Epidermal melanocyte (primary cell): ENCODE measurements around the gene ABCC1.

Experiments
- DNase-seq: peaks from one replicate; pipeline ENCODE4 v3.0.0; 2011; ENCODE audit warnings: low spot score; ENCODE audit not compliant: insufficient read length

Gene ABCC1

GRCh38 chr16:16107839-16108238 is 158.4 kb downstream of the ABCC1 start:
- DNase-seq: no peak

GRCh38 chr16:16108759-16109158 is 159.3 kb downstream of the ABCC1 start:
- DNase-seq: no peak

- no peak for DNase-seq
Observed at GRCh38 chr16:16109453-16110110, 160.2 kb downstream of the ABCC1 start.

- DNase-seq: no peak
Observed at GRCh38 chr16:16110111-16110490, 160.7 kb downstream of the ABCC1 start.

GRCh38 chr16:16111639-16112038 is 162.2 kb downstream of the ABCC1 start:
- no peak for DNase-seq

- no peak for DNase-seq
Observed at GRCh38 chr16:16112450-16113053, 163.1 kb downstream of the ABCC1 start.

GRCh38 chr16:16113076-16113475 is 163.7 kb downstream of the ABCC1 start:
- no peak for DNase-seq

- no peak for DNase-seq
Observed at GRCh38 chr16:16116841-16117240, 167.4 kb downstream of the ABCC1 start.

GRCh38 chr16:16118337-16118736 is 168.9 kb downstream of the ABCC1 start:
- DNase-seq: no peak

GRCh38 chr16:16120044-16120381 is 170.6 kb downstream of the ABCC1 start:
- no peak for DNase-seq

- no peak for DNase-seq
Observed at GRCh38 chr16:16120382-16121184, 171.2 kb downstream of the ABCC1 start.

- no peak for DNase-seq
Observed at GRCh38 chr16:16121185-16121727, 171.8 kb downstream of the ABCC1 start.

GRCh38 chr16:16122264-16122663 is 172.8 kb downstream of the ABCC1 start:
- no peak for DNase-seq

- DNase-seq: no peak
Observed at GRCh38 chr16:16124438-16124837, 175.0 kb downstream of the ABCC1 start.

GRCh38 chr16:16124974-16125373 is 175.6 kb downstream of the ABCC1 start:
- no peak for DNase-seq

GRCh38 chr16:16126896-16127295 is 177.5 kb downstream of the ABCC1 start:
- no peak for DNase-seq

- peak; percentile 66 for DNase-seq
Observed at GRCh38 chr16:16127469-16128116, 178.2 kb downstream of the ABCC1 start.

GRCh38 chr16:16131204-16131603 is 181.8 kb downstream of the ABCC1 start:
- DNase-seq: no peak

- no peak for DNase-seq
Observed at GRCh38 chr16:16131659-16132058, 182.2 kb downstream of the ABCC1 start.

GRCh38 chr16:16133943-16134604 is 184.7 kb downstream of the ABCC1 start:
- no peak for DNase-seq

GRCh38 chr16:16136588-16136987 is 187.2 kb downstream of the ABCC1 start:
- DNase-seq: no peak
